A549 (cell line): ENCODE measurements around the gene GRIK4. TPM values are rescaled to one million over a fixed set of nuclear protein-coding genes. Genes with fewer than 3 reads are reported as not detected.

Experiments used
- ATAC-seq, 2 experiments: fragments of 200-7000 bp in 1 of 2; fragments of >200 bp in 1 of 2; cut with Nextera tagmentation in 1 of 2; cut with Tn5 transposase in 1 of 2; 3 replicates each; pipeline versions ENCODE4 v1.8.0 to v1.9.1; 2018 to 2020; ENCODE audit warnings: mild to moderate bottlenecking in 1 of 2, moderate library complexity in 1 of 2
- CTCF ChIA-PET: fragments of 300-600 bp; sonication (Branson Sonifier 250); formaldehyde crosslinking; extraction: SDS; loops from one replicate; lab custom pipeline; 2021; ENCODE audit warnings: antibody characterized with exemption, inconsistent platforms; lab: Yijun Ruan, JAX
- POLR2A ChIA-PET: fragments of 350-600 bp; formaldehyde crosslinking; extraction: SDS; loops from one replicate; lab custom pipeline; 2021; ENCODE audit warnings: antibody characterized with exemption, inconsistent platforms; lab: Yijun Ruan, JAX
- DNase-seq, 2 experiments: peaks; one replicate each; pipeline versions ENCODE4 v3.0.0 to v3.0.0-alpha.2; 2011 to 2016; ENCODE audit warnings: low read depth in 1 of 2, low spot score in 1 of 2
- FAIRE-seq: peaks from 2 replicates; lab custom pipeline; 2011; peaks lifted over from hg19 to GRCh38; lab: Jason Lieb, UNC
- H3K27ac ChIP-seq, 2 experiments: fragments of >200 bp; sonication (Bioruptor Twin); formaldehyde crosslinking; 3 replicates each; pipeline ENCODE4 v1.5.1; 2016 to 2017
- H3K4me1 ChIP-seq: fragments of >200 bp; sonication (Bioruptor Twin); formaldehyde crosslinking; 3 replicates; pipeline ENCODE4 v1.6.1; 2016
- H3K4me2 ChIP-seq: fragments of >200 bp; sonication (Bioruptor Twin); formaldehyde crosslinking; 3 replicates; pipeline ENCODE4 v1.6.1; 2016
- H3K4me3 ChIP-seq: fragments of >200 bp; sonication (Bioruptor Twin); formaldehyde crosslinking; 3 replicates; pipeline ENCODE4 v1.5.1; 2016
- H3K9me3 ChIP-seq: fragments of >200 bp; sonication (Bioruptor Twin); formaldehyde crosslinking; 3 replicates; pipeline ENCODE4 v1.6.1; 2016
- BHLHE40 ChIP-seq: IDR thresholded peaks from 2 replicates; pipeline ENCODE4 v1.6.1; 2012; ENCODE audit warnings: low read depth, low read length, inconsistent platforms
- CBX8 ChIP-seq: fragments of 200-600 bp; sonication (generic); IDR thresholded peaks from 2 replicates; pipeline ENCODE4 v1.6.1; 2016
- FOXS1 ChIP-seq: fragments of 250-450 bp; sonication (Bioruptor Pico); IDR thresholded peaks from 2 replicates; pipeline ENCODE4 v1.5.0; 2020; ENCODE audit warnings: mild to moderate bottlenecking, moderate library complexity
- HDAC2 ChIP-seq: fragments of 200-600 bp; sonication (generic); IDR thresholded peaks from 2 replicates; pipeline ENCODE4 v1.6.1; 2016
- HOXA7 ChIP-seq: fragments of 250-450 bp; sonication (Bioruptor Pico); IDR thresholded peaks from 2 replicates; pipeline ENCODE4 v1.5.0; 2020; ENCODE audit warnings: mild to moderate bottlenecking, moderate library complexity
- HOXB13 ChIP-seq: fragments of 250-450 bp; sonication (Bioruptor Pico); IDR thresholded peaks from 2 replicates; pipeline ENCODE4 v1.5.0; 2020; ENCODE audit warnings: low read depth, mild to moderate bottlenecking, moderate library complexity
- HOXB5 ChIP-seq: fragments of 250-450 bp; sonication (Bioruptor Pico); IDR thresholded peaks from 2 replicates; pipeline ENCODE4 v1.5.0; 2020; ENCODE audit warnings: mild to moderate bottlenecking, moderate library complexity
- JUN ChIP-seq, 2 experiments: fragments of >200 bp; sonication (Bioruptor Twin); formaldehyde crosslinking; IDR thresholded peaks; 2 replicates in 1 of 2; 3 replicates in 1 of 2; pipeline ENCODE4 v1.6.1; 2016 to 2017
- JUNB ChIP-seq: fragments of >200 bp; sonication (Bioruptor Twin); formaldehyde crosslinking; IDR thresholded peaks from 2 replicates; pipeline ENCODE4 v1.6.1; 2016
- KDM1A ChIP-seq: fragments of 200-600 bp; sonication (generic); IDR thresholded peaks from 2 replicates; pipeline ENCODE4 v1.6.1; 2016; ENCODE audit warnings: low read depth, mild to moderate bottlenecking
- KDM5A ChIP-seq: fragments of 200-600 bp; sonication (generic); IDR thresholded peaks from 2 replicates; pipeline ENCODE4 v1.6.1; 2016; ENCODE audit warnings: antibody characterized with exemption, mild to moderate bottlenecking
- MAFK ChIP-seq: fragments of 450-650 bp; IDR thresholded peaks from 2 replicates; pipeline ENCODE4 v1.6.1; 2014; ENCODE audit not compliant: partially characterized antibody
- MAX ChIP-seq: IDR thresholded peaks from 2 replicates; pipeline ENCODE4 v1.6.1; 2012
- NR3C1 ChIP-seq: fragments of >200 bp; sonication (Bioruptor Twin); formaldehyde crosslinking; IDR thresholded peaks from 3 replicates; pipeline ENCODE4 v1.6.1; 2017
- PHF8 ChIP-seq: fragments of 200-600 bp; sonication (generic); IDR thresholded peaks from 2 replicates; pipeline ENCODE4 v1.6.1; 2016; ENCODE audit warnings: low read depth, mild to moderate bottlenecking, antibody characterized with exemption, moderate library complexity, borderline replicate concordance
- POLR2AphosphoS2 ChIP-seq: conservative IDR thresholded peaks from 2 replicates; pipeline ENCODE4 v1.6.1; 2012; ENCODE audit warnings: low read length, improper control_type of control experiment, inconsistent platforms
- RAD21 ChIP-seq, 2 experiments: fragments of >200 bp in 1 of 2; sonication (Bioruptor Twin) in 1 of 2; formaldehyde crosslinking in 1 of 2; IDR thresholded peaks in 1 of 2; conservative IDR thresholded peaks in 1 of 2; 2 replicates in 1 of 2; 3 replicates in 1 of 2; pipeline ENCODE4 v1.6.1; 2012 to 2018; ENCODE audit warnings: inconsistent platforms in 1 of 2
- REST ChIP-seq: fragments of 200-600 bp; sonication (generic); IDR thresholded peaks from 2 replicates; pipeline ENCODE4 v1.6.1; 2016; ENCODE audit warnings: antibody characterized with exemption, mild to moderate bottlenecking, moderate library complexity
- TFCP2L1 ChIP-seq: fragments of 250-450 bp; sonication (Bioruptor Pico); IDR thresholded peaks from 2 replicates; pipeline ENCODE4 v1.5.0; 2021; ENCODE audit warnings: mild to moderate bottlenecking
- ZFP36 ChIP-seq: fragments of 450-650 bp; IDR thresholded peaks from 2 replicates; pipeline ENCODE4 v1.6.1; 2014; ENCODE audit warnings: borderline replicate concordance; ENCODE audit not compliant: partially characterized antibody
- ZSCAN20 ChIP-seq: fragments of 250-450 bp; sonication (Bioruptor Pico); IDR thresholded peaks from 2 replicates; pipeline ENCODE4 v1.8.0; 2022; ENCODE audit warnings: mild to moderate bottlenecking, moderate library complexity
- WGBS: methylation state at CpG from one replicate; pipeline ENCODE4 v1.1.6; 2017; ENCODE audit errors: missing lambda C conversion rate; 5-methylcytosine and 5-hydroxymethylcytosine counted together
- polyA plus RNA-seq, 4 experiments: library from polyadenylated mRNA; depleted of rRNA in 3 of 4; stranded (reverse); fragments of >200 nt; fragmentation: RNase III in 1 of 4; extraction: RNeasy Plus Mini Kit Qiagen cat#74134 plus additional on column Dnase treatment in 1 of 4; gene quantifications; 2 replicates in 3 of 4; 3 replicates in 1 of 4; pipeline ENCODE4 v1.2.3, GENCODE V29; 2011 to 2017
- TF ChIP-seq, protein P1 (sequence below): fragments of 150-350 bp; IDR thresholded peaks from 2 replicates; pipeline ENCODE4 v1.6.1; 2014; ENCODE audit warnings: low read depth, mild to moderate bottlenecking, low read length
- TF ChIP-seq, protein P2 (sequence below): fragments of 250-450 bp; sonication (Bioruptor Pico); IDR thresholded peaks from 2 replicates; pipeline ENCODE4 v1.5.0; 2020; ENCODE audit warnings: low read depth, mild to moderate bottlenecking, moderate library complexity
- TF ChIP-seq, protein P3 (sequence below): IDR thresholded peaks from 2 replicates; pipeline ENCODE4 v1.6.1; 2012
- TF ChIP-seq, protein P4 (sequence below): fragments of 450-650 bp; IDR thresholded peaks from 2 replicates; pipeline ENCODE4 v1.6.1; 2014; ENCODE audit warnings: antibody characterized with exemption
- TF ChIP-seq, protein P5 (sequence below): fragments of >200 bp; sonication (Bioruptor Twin); formaldehyde crosslinking; IDR thresholded peaks from 2 replicates; pipeline ENCODE4 v1.6.1; 2016

GRIK4 gene
- polyA plus RNA-seq, 2 of the 4 experiments (the other 2 are of a cell fraction): 0.01 TPM; not detected in 1

- H3K27ac ChIP-seq: no peak overlapping the region
- CTCF ChIA-PET: no interaction called here
- H3K4me1 ChIP-seq: no peaks in the 10 kb centered on the region
- H3K4me3 ChIP-seq: no peak overlapping the region
- no peaks in the 10 kb centered on the region for H3K9me3 ChIP-seq
- no peak for DNase-seq
- FAIRE-seq: no peak
- ATAC-seq: no peak
- WGBS: 24% methylated on average over 6 of the region's 6 CpGs
- POLR2A ChIA-PET: no interaction called here
- H3K4me2 ChIP-seq: no peak overlapping the region
- TF ChIP-seq HOXA7 (CRISPR knock-in tag) (no peak), HOXB5 (CRISPR knock-in tag) (no peak), ZSCAN20 (CRISPR knock-in tag) (no peak), KDM5A (no peak), ZFP36 (no peak), POLR2AphosphoS2 (no peak), TFCP2L1 (CRISPR knock-in tag) (no peak), HOXB13 (CRISPR knock-in tag) (no peak), CBX8 (no peak), PHF8 (no peak), JUNB (no peak), MAX (no peak), KDM1A (no peak), NR3C1 (no peak), MAFK (no peak), BHLHE40 (no peak), JUN (IDR thresholded peaks at IDR 0.05) (no peak)
- TF ChIP-seq, protein P1, sequence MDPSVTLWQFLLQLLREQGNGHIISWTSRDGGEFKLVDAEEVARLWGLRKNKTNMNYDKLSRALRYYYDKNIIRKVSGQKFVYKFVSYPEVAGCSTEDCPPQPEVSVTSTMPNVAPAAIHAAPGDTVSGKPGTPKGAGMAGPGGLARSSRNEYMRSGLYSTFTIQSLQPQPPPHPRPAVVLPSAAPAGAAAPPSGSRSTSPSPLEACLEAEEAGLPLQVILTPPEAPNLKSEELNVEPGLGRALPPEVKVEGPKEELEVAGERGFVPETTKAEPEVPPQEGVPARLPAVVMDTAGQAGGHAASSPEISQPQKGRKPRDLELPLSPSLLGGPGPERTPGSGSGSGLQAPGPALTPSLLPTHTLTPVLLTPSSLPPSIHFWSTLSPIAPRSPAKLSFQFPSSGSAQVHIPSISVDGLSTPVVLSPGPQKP: no peak
- TF ChIP-seq, protein P2, sequence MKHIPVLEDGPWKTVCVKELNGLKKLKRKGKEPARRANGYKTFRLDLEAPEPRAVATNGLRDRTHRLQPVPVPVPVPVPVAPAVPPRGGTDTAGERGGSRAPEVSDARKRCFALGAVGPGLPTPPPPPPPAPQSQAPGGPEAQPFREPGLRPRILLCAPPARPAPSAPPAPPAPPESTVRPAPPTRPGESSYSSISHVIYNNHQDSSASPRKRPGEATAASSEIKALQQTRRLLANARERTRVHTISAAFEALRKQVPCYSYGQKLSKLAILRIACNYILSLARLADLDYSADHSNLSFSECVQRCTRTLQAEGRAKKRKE: no peak
- TF ChIP-seq, protein P3, sequence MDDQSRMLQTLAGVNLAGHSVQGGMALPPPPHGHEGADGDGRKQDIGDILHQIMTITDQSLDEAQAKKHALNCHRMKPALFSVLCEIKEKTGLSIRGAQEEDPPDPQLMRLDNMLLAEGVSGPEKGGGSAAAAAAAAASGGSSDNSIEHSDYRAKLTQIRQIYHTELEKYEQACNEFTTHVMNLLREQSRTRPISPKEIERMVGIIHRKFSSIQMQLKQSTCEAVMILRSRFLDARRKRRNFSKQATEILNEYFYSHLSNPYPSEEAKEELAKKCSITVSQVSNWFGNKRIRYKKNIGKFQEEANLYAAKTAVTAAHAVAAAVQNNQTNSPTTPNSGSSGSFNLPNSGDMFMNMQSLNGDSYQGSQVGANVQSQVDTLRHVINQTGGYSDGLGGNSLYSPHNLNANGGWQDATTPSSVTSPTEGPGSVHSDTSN: no peak
These were observed 461.1 kb downstream of the GRIK4 start for GRCh38 chr11:120972621-120973020.

GRCh38 chr11:120973501-120973900, 462.0 kb downstream of the GRIK4 start:
- no peak for DNase-seq
- CTCF ChIA-PET: no interaction called here
- no peak overlapping the region for H3K27ac ChIP-seq
- TF ChIP-seq HDAC2: no peak
- TF ChIP-seq CBX8: 0 out of 2 replicates have a peak, but pooled peaks have one; percentile 32
- TF ChIP-seq, all 56 proteins: peak for 1
- Histone ChIP-seq H3K4me3 (no peak overlapping the region), H3K4me2 (no peak overlapping the region), H3K9me3 (no peaks in the 10 kb centered on the region), H3K4me1 (no peaks in the 10 kb centered on the region)
- POLR2A ChIA-PET: no interaction called here
- no peak for FAIRE-seq
- 10% methylated on average over 7 of the region's 7 CpGs for WGBS
- no peak for ATAC-seq

DNA sequence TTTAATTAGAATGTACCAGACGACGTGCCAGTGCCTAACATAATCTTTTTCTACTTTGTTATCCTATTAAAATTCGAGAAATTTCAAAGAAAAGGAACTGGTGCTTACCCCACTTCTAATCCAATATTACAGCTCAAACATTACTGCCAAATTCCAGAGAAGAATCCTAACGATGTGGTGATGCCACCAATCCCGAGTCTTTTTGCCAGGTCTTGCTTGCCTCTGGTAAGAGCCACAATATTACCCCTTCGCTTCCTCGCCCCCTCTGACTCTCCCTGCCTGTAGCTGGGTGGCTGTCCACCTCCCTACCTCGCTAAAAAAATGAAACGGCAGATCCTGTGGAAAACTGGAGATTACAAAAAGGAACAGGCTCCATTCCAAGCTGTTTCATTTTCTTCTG, 462.9 kb downstream of the GRIK4 start:
- ChIA-PET CTCF (no interaction called here), POLR2A (no interaction called here)
- DNase-seq (no peak), FAIRE-seq (no peak), ATAC-seq (no peak)
- Histone ChIP-seq H3K4me1 (no peaks in the 10 kb centered on the region), H3K4me2 (no peak overlapping the region), H3K4me3 (no peak overlapping the region), H3K27ac (no peak overlapping the region), H3K9me3 (no peaks in the 10 kb centered on the region)
- TF ChIP-seq HOXB13 (CRISPR knock-in tag) (no peak), JUN (IDR thresholded peaks at IDR 0.05) (no peak), FOXS1 (CRISPR knock-in tag) (no peak), REST (no peak), RAD21 (conservative IDR thresholded peaks at IDR 0.05 in 1 of 2, IDR thresholded peaks at IDR 0.05 in 1 of 2) (no peak), HOXB5 (CRISPR knock-in tag) (no peak)
- TF ChIP-seq, protein P4, sequence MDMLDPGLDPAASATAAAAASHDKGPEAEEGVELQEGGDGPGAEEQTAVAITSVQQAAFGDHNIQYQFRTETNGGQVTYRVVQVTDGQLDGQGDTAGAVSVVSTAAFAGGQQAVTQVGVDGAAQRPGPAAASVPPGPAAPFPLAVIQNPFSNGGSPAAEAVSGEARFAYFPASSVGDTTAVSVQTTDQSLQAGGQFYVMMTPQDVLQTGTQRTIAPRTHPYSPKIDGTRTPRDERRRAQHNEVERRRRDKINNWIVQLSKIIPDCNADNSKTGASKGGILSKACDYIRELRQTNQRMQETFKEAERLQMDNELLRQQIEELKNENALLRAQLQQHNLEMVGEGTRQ: no peak
- TF ChIP-seq, protein P5, sequence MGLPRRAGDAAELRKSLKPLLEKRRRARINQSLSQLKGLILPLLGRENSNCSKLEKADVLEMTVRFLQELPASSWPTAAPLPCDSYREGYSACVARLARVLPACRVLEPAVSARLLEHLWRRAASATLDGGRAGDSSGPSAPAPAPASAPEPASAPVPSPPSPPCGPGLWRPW: no peak
- WGBS: 6% methylated on average over 9 of the region's 9 CpGs
